ENCODE results near the gene CLDN12.

CLDN12 gene

DNA sequence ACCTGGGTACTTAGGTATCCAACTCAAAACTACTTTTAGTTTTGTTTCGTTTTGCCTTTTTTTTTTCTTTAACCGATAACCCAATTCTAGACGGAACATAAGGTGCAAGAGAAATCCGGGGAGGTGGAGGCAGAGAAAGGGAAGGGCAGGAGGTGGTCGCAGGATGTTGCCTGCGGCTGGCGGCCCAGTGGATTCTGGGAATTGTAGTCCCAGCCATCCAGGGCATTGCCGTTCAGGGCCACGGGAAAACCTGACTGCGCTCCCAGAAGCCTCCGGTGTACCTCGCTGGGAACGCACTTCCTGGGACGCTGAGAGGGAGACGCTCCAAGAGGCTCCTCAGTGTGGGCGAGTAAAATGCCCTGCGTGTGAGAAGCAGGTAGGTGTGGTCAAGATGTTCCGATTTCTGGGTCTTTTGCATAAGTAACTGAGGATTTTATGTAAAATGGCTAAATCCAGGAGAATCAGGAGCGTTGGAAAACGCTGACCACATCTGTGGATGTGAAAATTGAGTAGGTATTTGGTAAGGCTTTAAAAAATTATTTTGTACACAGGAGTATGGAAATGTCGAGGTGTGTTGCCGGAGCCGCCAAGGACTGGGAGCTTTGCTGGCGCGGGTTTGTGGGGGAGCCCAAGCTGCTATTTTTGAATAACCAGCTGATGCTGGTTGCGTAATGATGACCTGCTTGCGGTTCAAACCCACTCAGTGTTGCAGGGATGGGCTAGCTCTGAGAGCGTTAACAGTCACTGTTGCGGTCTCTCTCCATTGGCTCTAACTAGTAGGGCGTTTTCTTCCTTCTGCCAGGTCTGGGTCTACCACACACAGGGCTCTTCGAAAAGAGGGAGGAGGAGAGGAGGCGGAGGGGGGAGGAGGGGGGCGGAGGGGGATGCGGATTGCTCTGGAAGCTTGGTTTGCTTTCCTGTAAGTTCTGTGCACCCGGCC is at the start of gene CLDN12:
Gene CLDN12 (plus strand): TSS at position 288 of the 940 bp plus-strand sequence. CDS start 9,216 bp downstream, outside the sequence.
- peak; percentile 79 for DNase-seq

DNA sequence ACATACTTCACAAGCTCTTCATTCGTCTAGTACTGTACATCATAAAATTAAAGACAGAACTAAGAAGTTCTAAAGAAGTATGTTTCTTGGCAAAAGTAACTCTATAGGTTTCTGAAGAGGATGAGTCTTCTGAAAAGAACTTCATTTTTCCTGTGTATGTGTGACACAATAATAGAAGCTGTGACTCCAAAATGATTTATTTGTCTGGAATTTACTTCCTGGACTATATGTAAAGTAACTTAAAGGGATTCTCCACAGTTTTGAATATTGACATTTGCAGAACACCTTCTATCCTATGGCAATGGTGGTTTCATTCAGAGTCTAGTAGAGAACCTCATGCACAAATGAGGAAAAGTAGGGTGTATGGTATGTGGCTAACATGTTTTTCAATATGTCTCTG is 19.8 kb upstream of the CLDN12 start:
- no peak for DNase-seq

DNA sequence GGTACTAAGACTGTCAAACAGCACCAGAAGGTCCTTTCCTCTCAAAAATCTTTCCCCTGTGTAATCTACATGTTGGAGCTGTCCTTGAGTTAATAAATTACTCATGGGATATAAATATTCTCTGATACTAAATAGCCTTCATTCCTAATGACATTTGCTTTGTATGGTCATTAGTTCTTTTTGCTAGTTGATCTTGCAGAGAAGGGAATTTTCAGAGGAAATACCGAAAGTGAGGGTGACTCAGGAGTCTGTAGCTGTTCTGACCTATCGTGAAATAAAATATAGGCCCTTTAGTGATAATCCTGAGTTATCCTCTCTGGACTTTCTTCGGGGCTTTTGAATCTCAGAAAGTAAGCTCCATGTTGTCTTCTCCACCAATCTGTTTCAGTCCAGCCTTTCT is 19.4 kb upstream of the CLDN12 start:
- DNase-seq = no peak

DNA sequence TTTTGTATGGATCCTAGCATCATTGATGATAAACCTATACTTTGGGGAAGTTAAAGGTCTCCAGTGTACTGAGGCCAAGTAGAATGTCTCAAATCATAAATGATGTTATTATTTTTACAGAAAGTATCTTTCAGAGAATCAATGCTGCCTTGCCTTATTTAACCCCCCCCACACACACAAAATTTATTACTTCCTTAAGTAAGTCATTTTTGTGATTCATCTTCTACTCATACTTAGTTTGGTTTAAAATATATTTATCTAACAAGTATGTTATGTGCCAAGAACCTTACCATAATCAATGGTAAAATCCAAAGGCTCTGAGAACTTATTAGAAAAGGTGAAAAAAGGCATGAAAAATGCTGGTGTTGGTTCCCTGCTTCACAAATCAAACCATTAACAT is 18.8 kb upstream of the CLDN12 start:
- DNase-seq = no peak

DNA sequence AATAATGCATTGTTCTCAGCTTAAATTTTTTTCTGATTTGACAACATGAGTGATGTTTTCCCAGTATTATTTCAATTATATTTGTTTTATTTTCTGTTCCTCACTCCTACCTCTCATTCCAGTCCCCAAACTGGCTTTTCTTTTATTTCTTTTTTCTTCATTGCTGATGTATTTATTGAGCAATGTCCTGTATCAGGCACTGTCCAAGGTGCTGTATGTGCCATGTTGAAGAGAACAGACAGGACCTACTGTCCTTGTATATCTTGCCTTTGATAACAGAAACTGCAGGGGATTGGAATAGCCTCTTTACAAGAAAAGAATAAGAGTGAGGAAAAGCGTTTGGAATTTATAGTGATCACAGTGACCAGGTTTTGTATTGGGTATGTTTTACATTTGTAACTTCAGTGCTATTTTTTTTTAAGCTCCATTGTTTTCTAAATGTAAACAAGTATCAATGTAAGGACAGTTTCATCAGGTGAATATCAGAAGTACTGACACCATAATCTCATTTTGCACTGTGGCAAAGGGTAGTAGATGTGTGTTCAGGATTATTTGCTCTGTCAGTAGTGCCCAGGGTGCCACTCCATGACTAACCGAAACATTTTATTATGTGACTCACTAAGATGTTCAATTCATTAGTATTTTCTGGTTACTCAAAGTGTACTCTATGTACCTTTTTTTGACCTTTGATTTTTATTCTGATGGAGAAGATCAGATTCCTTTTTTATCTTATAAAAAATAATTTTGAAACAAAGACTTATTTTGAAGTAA is 15.6 kb upstream of the CLDN12 start:
- DNase-seq = no peak

DNA sequence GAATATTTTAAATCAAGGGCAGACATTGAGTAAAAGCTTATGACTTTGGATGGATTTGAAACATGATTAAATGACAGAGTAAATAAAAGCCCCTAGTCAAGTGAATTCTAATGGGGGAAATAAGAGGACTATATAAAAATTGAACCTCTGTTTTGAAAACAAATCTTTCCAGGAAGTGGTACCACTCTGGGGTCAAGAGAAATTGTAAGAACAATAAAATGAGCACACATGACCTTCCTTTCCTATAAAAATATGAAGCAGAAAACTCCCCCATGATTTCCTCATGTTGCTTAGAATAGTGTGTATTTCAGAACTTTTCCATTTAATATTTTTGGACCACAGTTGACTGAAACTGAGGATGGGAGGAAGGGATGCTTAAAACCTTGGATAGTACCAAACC is 12.3 kb upstream of the CLDN12 start:
- DNase-seq = no peak

DNA sequence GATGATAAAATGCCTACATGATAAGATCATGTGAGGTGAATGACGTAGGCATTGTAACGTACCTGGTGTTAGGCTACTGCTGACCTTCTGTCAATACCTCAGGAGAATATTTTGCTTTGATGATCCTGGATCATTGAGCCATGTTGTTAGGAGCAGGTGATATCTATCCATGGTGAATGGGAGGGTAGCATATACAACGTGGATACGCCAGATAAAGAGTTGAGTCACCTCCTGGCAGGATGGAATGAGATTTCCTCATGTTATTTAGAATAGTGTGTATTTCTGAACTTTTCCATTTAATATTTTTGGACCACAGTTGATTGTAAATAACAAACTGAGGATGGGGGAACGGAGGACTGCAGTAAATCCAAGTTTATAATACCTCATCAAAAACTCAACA is 11.8 kb upstream of the CLDN12 start:
- DNase-seq = no peak

DNA sequence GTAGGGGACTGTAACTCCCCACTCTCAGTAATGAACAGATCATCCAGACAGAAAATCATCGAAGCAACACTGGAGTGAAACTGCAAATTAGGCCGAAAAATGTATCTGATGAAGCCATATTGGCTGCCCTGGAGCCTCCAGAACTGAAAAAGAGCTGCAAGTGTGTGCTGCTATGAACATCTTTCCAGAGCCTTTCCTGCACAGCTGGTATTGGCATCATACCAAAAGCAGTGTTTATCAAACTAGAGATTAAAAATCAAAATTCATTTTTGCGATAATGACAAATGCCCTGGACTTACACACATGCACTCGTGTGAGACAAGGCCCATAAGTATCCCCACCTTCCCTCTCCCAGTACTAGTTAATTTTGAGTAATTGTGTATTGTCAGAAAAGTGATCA is 6.8 kb upstream of the CLDN12 start:
- no peak for DNase-seq

DNA sequence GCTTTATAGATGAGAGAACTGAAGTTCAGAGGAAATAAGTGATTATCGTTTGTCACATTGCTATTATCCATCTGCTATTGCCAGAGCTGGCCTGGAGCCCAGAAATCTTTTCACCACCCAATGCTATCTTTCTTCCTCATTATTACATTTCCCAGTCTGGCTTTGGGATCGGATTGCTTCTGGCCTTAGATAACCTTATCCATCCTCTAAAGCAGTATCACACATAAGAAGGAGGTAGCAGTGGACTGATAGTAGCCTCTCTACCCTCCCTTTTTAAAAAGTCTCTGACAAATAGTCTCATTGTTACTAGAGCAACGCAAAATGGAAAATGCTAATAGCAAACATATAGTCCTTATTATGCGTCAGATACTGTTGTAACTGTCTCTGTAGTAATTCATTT is 1.3 kb upstream of the CLDN12 start:
- peak; percentile 12 for DNase-seq

DNA sequence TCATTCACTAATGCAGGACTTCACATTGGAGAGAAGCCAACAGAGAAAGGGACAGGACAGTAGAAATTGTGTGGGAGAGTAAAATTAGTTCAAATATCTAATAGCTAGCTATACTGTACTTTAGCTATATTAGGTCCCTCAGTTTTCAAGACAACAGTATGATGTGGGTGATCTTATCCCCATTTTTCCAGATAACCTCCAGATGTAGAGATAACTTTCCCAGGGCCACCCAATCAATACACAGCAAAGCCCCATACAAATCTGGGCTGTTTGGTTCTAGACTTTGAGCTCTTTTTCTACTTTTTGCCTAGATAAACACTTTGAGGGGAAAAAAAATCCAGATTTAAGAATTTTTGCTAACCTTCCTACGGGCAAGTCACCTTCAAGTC is 482 bp upstream of the CLDN12 start:
- no peak for DNase-seq

DNA sequence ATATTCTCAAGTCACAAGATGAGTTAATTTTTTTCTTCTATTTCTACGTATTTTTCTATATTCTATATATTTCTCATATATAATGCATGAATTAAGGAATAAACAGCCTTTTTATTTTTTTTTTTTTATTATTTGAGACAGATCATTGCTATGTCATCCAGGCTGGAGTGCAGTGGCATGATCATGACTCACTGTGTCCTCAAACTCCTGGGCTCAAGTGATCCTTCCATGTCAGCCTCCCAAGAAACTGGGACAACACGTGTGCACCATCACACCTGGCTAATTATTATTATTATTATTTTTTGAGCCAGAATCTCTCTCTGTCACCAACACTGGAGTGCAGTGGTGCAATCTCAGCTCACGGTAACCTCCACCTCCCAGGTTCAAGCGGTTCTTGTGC is 1.5 kb downstream of the CLDN12 start:
- no peak for DNase-seq

DNA sequence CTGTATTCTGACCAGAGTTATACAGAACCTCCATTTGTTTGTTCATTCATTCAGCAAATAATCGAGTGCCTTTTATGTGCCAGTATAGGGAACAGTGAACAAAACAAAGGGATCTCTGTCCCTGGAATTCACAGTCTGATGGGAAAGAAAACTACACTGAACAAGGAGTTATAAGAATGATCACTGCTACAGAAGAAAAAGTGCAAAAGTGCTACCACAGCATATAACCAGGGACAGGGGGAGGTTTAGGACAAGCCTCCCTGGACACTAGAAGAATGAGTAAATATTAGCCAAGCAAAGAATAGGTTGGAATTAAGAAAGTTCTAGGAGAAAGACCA is 4.2 kb downstream of the CLDN12 start:
- DNase-seq = no peak

DNA sequence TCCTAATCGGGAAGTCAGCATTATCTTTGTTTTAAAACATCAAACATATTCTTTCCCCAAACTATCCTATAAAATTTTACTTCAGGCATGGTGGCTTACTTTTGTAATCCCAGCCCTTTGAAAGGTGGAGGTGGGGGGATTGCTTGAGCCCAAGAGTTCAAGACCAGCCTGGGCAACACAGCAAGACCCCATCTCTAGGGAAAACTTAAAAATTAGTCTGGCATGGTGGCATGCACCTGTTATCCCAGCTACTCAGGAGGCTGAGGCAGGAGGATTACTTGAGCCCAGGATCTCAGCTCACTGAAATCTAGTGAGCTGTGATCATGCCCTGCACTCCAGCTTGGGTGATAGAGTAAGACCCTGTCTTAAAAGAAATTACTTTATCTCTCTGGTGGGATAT is 4.9 kb downstream of the CLDN12 start:
- no peak for DNase-seq

DNA sequence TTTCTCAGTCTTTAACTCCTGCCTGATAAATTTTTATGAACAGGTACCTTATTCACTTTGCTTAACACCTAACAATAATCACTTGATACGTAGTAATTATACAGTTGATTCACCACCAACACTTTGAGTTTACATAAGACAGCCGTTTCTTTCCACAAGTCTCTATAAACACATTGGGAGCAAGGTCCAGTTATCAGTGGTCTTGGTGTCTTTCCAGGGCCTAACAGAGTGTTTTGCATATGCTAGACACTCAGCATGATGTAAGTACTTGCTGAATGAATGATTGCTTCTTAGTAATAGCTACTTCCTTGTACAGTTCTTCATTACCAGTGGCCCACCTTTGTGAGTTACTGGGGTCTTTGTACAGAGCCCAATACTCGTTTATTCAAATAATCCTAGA is 6.4 kb downstream of the CLDN12 start:
- no peak for DNase-seq

DNA sequence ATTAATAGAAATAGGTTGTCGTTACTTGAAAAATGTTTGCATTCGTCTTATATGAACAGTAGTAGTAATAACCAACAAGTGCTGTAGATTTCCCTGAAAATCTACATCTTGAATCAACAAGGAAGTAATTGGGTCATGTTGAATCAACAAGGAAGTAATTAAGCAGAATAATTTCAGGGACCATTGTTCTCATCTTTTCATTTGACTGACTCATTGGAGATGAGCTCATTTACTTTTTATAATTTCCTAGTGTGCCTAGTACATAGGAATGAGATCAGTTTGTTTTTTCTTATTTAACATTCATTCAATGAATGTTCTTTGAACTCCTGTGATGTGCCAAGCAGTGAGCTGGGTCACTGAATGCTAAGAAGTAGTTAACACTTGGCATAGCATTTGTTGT is 8.2 kb downstream of the CLDN12 start:
- DNase-seq = no peak

DNA sequence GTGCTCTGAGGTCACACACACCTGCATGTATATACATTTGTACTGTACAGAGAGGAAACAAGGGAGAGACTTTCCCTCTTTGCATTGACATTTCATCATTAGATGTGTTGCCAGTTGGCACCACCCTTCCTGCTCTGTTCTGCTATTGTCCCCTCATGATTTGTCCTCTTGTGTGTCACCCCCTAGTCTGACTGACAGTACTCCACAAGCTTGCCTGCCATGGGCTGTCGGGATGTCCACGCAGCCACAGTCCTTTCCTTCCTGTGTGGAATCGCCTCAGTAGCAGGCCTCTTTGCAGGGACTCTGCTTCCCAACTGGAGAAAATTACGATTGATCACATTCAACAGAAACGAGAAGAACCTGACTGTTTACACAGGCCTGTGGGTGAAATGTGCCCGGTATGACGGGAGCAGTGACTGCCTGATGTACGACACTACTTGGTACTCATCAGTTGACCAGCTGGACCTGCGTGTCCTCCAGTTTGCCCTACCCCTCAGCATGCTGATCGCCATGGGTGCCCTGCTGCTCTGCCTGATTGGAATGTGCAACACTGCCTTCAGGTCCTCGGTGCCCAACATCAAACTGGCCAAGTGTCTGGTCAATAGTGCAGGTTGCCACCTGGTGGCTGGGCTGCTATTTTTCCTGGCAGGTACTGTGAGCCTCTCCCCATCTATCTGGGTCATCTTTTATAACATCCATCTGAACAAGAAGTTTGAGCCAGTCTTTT is 9.4 kb downstream of the CLDN12 start:
- DNase-seq = no peak

DNA sequence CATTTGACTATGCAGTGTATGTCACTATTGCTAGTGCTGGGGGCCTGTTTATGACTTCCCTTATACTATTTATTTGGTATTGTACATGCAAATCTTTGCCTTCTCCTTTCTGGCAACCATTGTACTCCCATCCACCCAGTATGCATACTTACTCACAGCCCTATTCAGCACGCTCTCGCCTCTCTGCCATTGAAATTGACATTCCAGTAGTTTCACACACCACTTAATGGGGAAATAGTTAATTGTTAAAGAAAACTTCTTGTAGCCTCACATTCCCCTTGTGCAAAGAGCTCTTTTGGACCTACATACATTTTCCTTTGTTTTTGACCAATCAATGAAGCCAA is 9.9 kb downstream of the CLDN12 start:
- DNase-seq = no peak

DNA sequence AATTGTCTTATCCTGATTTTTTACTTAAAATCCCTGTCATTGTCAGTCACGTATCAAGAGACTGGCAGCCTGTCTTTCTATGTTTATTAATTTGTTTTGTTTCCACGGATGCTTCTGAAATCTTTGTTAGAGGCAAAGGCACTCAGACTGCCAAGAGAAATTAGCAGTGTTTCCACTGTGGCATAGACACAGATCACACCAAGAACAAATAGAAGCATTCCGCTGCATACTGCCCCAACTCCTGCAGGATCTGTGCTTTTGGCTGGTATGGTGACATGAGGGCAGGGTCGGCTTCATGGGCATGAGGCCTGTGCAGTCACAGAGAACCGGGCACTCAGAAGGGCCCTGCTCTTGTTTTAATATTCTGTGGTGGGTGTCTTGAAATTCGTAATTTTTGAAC is 18.4 kb downstream of the CLDN12 start:
- DNase-seq = no peak

DNA sequence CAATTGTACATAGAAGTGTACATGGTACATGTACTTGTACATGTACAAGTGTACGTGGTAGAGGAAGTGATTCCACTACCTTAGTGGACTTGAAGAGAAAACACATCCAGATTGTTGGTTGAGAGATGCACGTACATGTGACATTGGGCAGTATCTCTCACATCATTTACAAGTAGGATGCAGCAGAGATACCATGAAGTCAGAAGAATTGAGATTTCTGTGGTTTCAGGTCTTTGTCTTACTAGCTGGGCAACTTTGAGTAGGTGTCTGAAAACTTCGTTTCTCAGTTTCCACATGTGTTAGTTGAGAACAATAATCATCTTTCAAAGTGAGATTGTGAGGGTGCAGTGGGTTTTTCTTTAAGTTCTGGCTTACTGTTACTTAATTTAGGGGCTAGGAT is 21.5 kb downstream of the CLDN12 start:
- no peak for DNase-seq

DNA sequence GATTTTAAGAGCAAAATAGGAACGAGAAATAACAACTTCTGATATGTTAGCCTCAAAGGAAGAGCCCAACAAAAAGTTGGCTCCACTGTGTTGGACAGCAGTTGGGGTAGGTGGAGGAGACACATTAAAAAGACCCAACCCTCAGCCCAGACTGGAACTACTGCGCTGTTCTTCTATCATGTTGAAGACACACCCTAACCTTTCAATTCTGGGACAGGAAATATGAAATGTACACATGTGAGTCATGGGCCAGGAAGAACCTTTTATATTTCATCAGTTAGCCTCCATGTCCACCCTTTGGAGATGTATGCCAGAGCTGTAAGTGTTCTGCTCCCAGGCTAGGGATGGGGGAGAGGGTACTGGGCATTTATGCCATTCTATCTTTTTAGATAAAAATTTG is 22.1 kb downstream of the CLDN12 start:
- DNase-seq = no peak

DNA sequence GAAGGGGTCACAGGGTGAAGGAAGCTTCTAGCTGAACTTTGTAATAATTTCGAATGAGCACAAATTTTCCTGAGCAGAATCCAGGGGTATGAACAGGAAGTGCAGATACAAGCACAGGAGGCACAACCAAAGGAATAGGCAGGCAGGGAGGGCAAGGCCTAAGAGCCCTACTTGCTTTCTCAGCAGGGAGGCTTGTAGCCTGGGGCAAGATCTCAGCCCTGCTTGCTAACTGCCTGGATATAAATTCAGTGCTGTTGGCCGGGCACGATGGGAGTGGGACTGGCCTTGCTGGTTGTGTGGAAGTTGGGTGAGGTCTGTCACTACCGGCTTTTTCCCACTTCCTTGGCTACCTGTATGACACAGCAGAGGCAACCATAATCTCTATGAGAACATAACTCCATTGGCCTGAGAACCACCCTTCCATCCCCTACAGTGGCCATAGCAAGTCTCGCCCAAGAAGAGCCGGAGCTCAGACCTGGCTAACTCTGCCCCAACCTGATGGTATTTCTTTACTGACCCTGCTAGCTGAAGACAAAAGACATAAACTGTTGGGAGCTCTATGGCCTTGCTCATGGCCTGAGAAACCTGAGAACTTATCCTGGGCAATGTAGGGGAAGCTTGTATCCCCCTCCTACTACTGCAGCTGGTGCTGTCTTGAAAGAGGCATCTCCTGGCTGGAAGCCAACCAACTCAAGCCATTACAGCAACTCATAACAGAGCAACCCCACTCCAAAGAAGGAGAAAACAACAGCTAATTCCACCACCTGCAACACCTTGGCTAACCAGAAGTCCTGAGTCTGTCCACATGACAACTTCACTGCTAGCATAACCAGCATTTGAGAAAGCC is 27.6 kb downstream of the CLDN12 start:
- no peak for DNase-seq

DNA sequence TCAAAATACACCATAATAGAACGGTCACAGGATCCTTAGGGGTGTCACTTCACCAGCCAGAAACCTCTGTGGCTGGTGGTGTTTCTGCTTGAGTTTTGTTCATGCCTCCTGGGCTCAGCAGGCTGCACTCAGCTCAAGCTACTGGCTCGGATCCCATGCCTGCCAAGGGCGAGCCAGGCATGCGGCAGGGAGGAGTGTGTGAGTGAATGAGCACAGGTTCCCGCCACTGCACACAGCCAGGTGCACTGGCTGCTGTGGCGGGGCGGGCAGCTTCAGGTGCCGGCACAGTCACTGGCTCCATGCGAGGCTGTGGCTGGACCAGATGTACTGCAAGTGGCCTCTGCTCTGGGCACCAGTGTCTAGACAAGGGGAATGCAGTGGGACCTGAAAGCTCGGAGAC is 29.5 kb downstream of the CLDN12 start:
- no peak for DNase-seq

DNA sequence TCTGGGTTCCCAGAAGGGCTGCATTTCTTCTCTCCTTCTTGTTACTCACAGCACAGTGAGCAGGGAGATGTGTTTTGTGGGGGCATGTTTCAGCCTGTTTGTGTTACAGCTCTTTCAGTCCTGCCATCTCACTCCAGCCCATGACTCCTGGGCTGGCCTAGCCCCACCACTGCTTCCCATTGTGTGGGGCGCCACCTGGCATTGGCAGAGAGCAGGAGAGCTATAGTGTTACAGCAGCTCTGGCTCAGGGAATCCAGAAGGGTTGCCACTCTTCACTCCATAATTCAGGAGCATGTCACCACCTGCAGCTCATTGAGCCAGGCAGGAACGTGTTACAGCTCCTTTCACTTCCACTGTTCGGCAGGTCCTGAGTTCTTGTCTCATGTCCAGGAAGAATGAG is 30.0 kb downstream of the CLDN12 start:
- no peak for DNase-seq
